ENCODE data around the gene COL19A1.

- TF ChIP-seq MAX (IDR thresholded peaks at IDR 0.05) (no peak), CREB1 (IDR thresholded peaks at IDR 0.05; ENCODE audit: low read depth) (no peak), TEAD4 (IDR thresholded peaks at IDR 0.05) (no peak), YY1 (IDR thresholded peaks at IDR 0.05; ENCODE audit: low read depth) (no peak), REST (IDR thresholded peaks at IDR 0.05; ENCODE audit: low read depth) (no peak), NFIC (IDR thresholded peaks at IDR 0.05) (no peak), RAD21 (IDR thresholded peaks at IDR 0.05; ENCODE audit: low read depth) (no peak), TAF1 (IDR thresholded peaks at IDR 0.05; ENCODE audit: low read depth) (no peak), USF1 (IDR thresholded peaks at IDR 0.05) (no peak), EP300 (IDR thresholded peaks at IDR 0.05; ENCODE audit: borderline replicate concordance) (no peak), TCF12 (IDR thresholded peaks at IDR 0.05; ENCODE audit: low read depth) (no peak)
Observed at GRCh38 chr6:70118670-70119069, 252.3 kb downstream of the COL19A1 start.

All from Ishikawa (cell line).